Mammary epithelial cell (primary cell): ENCODE results near the gene EXOSC1.

Experiments used
- CTCF ChIP-seq, 2 donors: IDR thresholded peaks in 1 of 2; conservative IDR thresholded peaks in 1 of 2; 2 replicates each; pipeline ENCODE4 v1.5.1; 2011 to 2012; ENCODE audit warnings: inconsistent platforms in 2 of 2, low read length in 2 of 2, mild to moderate bottlenecking in 2 of 2, control low read depth in 1 of 2, low read depth in 1 of 2; ENCODE audit not compliant: insufficient read depth in 1 of 2; ENCODE audit errors: extremely low read depth in 1 of 2
- EZH2 ChIP-seq: IDR thresholded peaks from 2 replicates; pipeline ENCODE4 v1.6.1; 2012; ENCODE audit warnings: low read length, inconsistent platforms, borderline replicate concordance

- TF ChIP-seq CTCF (conservative IDR thresholded peaks at IDR 0.05 in 1 of 2, IDR thresholded peaks at IDR 0.05 in 1 of 2; ENCODE audit: extremely low read depth in 1 of 2, insufficient read depth in 1 of 2, low read depth in 1 of 2, low read length in 2 of 2) (no peak), EZH2 (no peak)
Observed at GRCh38 chr10:97462309-97462708, 16.5 kb upstream of the EXOSC1 start.
